GM13976 (cell line): ENCODE measurements around the gene SHKBP1.

Experiments
- DNase-seq: peaks from one replicate; pipeline ENCODE4 v3.0.0; 2012; ENCODE audit warnings: low spot score
- CTCF ChIP-seq: IDR thresholded peaks from 2 replicates; pipeline ENCODE4 v1.5.1; 2012; ENCODE audit warnings: borderline replicate concordance, mild to moderate bottlenecking; ENCODE audit not compliant: insufficient read depth; ENCODE audit errors: extremely low read depth, missing control alignments, control extremely low read depth
- in situ Hi-C: fragments of 300-500 bp; cut with MboI; formaldehyde crosslinking; loops from one replicate; pipeline ENCODE4 v1.12.0; 2022; ENCODE audit warnings: low sequenced_read_pairs, mixed read lengths, inconsistent platforms; ENCODE audit not compliant: unreplicated experiment

Gene SHKBP1

GRCh38 chr19:40626918-40627317 lies 50.2 kb downstream of the SHKBP1 start:
- in situ Hi-C loops = no loop called here
- no peak for DNase-seq
- TF ChIP-seq CTCF = no peak

- no peak for DNase-seq
- in situ Hi-C loops = no loop called here
- TF ChIP-seq CTCF = no peak
Measured at GRCh38 chr19:40627486-40628279, 51.0 kb downstream of the SHKBP1 start.

GRCh38 chr19:40629346-40629745 lies 52.7 kb downstream of the SHKBP1 start:
- DNase-seq = no peak
- in situ Hi-C loops = no loop called here
- TF ChIP-seq CTCF = no peak

- no peak for TF ChIP-seq CTCF
- no peak for DNase-seq
- in situ Hi-C loops = no loop called here
Measured at GRCh38 chr19:40630571-40631160, 54.0 kb downstream of the SHKBP1 start.

GRCh38 chr19:40632311-40633036 lies 55.8 kb downstream of the SHKBP1 start:
- in situ Hi-C loops = no loop called here
- TF ChIP-seq CTCF = no peak
- no peak for DNase-seq

- no peak for DNase-seq
- in situ Hi-C loops = no loop called here
Measured at GRCh38 chr19:40633207-40633606, 56.5 kb downstream of the SHKBP1 start.

More at GRCh38 chr19:40633207-40633606, 56.5 kb downstream of the SHKBP1 start:
- no peak for TF ChIP-seq CTCF
